Measurements from ENCODE around the gene PASK. TPM values are rescaled to one million over a fixed set of nuclear protein-coding genes. Genes with fewer than 3 reads are reported as not detected.
"Not testable (repeated sequence)": the region's sequence is repeated elsewhere in the genome, so short reads cannot be mapped to it uniquely, and the experiment has no call there.

Gene PASK
- polyA plus RNA-seq, 3 donors, result 0.56 to 4.3 (median 0.70) TPM

DNA sequence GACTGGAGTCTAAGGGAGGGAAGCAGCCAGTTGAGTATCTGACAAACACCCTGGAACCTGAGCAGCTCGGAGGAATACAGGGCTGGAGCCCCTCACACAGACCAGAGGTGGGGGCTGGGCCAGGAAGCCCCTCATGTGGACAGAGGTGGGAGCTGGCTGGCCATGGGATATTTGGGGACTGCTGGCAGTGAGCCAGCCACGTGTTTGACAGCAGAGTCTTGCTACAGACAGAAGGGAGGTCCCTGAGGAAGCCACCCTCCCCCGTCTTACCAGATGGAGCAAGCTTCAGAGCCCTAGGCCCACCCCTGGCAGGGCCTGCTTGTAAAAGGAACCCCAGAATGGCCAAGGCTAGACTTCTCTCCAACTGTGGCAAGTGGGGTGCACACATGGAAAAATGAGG is 43.6 kb downstream of the PASK start:
- Histone ChIP-seq H3K79me2 (ENCODE audit: insufficient read depth, low read length) (peaks cover 15% of the 10 kb centered on the region), H3K36me3 (replicated peaks in 1 of 2; ENCODE audit: control insufficient read depth in 1 of 2, insufficient read depth in 2 of 2, low read length in 2 of 2) (no peaks in the 10 kb centered on the region), H3K4me1 (ENCODE audit: control insufficient read depth in 1 of 2, insufficient read depth in 2 of 2, low read length in 2 of 2) (peaks cover 16 to 21% of the 10 kb centered on the region in 2 donors), H3K27ac (ENCODE audit: low read depth in 1 of 2, low read length in 2 of 2) (no peak overlapping the region), H3K9me3 (replicated peaks in 1 of 2; ENCODE audit: control insufficient read depth in 1 of 2, insufficient read depth in 1 of 2, low read length in 2 of 2) (no peaks in the 10 kb centered on the region), H2AFZ (ENCODE audit: insufficient read depth, low read depth, low read length, poor library complexity, severe bottlenecking) (no peak overlapping the region), H3K9ac (ENCODE audit: insufficient read depth, low read length, poor library complexity, severe bottlenecking) (no peak overlapping the region), H3K27me3 (ENCODE audit: control insufficient read depth in 2 of 2, insufficient read depth in 2 of 2, low read length in 2 of 2) (no peaks in the 10 kb centered on the region), H4K20me1 (ENCODE audit: insufficient read depth, low read length) (no peaks in the 10 kb centered on the region), H3K4me2 (replicated peaks; ENCODE audit: extremely low read depth, low read length, poor library complexity, severe bottlenecking) (no peak overlapping the region), H3K4me3 (replicated peaks in 1 of 3; ENCODE audit: low read depth in 2 of 3, low read length in 3 of 3) (no peak overlapping the region)
- no peaks in the 10 kb centered on the region for H3K9me3 Mint-ChIP-seq
- no peak overlapping the region for H3K4me3 Mint-ChIP-seq
- WGBS (ENCODE audit: insufficient coverage), result 100% methylated on average over 2 of the region's 3 CpGs
- H3K27me3 Mint-ChIP-seq (ENCODE audit: low read depth in 3 of 3), result peaks cover 0 to 6% (median 0%) of the 10 kb centered on the region in 3 donors
- H3K36me3 Mint-ChIP-seq, result peaks cover 5% of the 10 kb centered on the region in 2 donors
- intact Hi-C loops (cut with micrococcal nuclease), result no loop called here
- DNase-seq, result no peak
- peaks cover 25% of the 10 kb centered on the region for H3K4me1 Mint-ChIP-seq
- no peak overlapping the region for H3K27ac Mint-ChIP-seq
- TF ChIP-seq, protein P1, sequence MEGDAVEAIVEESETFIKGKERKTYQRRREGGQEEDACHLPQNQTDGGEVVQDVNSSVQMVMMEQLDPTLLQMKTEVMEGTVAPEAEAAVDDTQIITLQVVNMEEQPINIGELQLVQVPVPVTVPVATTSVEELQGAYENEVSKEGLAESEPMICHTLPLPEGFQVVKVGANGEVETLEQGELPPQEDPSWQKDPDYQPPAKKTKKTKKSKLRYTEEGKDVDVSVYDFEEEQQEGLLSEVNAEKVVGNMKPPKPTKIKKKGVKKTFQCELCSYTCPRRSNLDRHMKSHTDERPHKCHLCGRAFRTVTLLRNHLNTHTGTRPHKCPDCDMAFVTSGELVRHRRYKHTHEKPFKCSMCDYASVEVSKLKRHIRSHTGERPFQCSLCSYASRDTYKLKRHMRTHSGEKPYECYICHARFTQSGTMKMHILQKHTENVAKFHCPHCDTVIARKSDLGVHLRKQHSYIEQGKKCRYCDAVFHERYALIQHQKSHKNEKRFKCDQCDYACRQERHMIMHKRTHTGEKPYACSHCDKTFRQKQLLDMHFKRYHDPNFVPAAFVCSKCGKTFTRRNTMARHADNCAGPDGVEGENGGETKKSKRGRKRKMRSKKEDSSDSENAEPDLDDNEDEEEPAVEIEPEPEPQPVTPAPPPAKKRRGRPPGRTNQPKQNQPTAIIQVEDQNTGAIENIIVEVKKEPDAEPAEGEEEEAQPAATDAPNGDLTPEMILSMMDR (IDR thresholded peaks at IDR 0.05), result no peak

DNA sequence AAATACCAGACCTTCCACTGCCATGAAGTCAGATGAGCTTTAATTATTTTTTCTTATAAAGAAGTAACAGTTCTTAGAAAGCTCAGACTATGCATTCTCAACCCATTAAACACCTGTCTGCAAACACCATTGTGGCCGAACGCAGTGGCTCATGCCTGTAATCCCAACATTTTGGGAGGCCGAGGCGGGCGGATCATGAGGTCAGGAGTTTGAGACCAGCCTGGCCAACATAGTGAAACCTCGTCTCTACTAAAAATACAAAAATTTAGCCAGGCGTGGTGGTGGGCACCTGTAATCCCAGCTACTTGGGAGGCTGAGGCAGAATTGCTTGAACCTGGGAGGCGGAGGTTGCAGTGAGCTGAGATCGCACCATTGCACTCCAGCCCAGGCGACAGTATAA is 44.7 kb downstream of the PASK start:
- H3K4me3 ChIP-seq (replicated peaks in 1 of 3; ENCODE audit: low read depth in 2 of 3, low read length in 3 of 3); DNase-seq; intact Hi-C loops (cut with micrococcal nuclease); H3K27me3 Mint-ChIP-seq (ENCODE audit: low read depth in 3 of 3); H3K9me3 Mint-ChIP-seq; H3K27me3 ChIP-seq (ENCODE audit: control insufficient read depth in 2 of 2, insufficient read depth in 2 of 2, low read length in 2 of 2); H3K9me3 ChIP-seq (replicated peaks in 1 of 2; ENCODE audit: control insufficient read depth in 1 of 2, insufficient read depth in 1 of 2, low read length in 2 of 2); H3K36me3 Mint-ChIP-seq; H3K36me3 ChIP-seq (replicated peaks in 1 of 2; ENCODE audit: control insufficient read depth in 1 of 2, insufficient read depth in 2 of 2, low read length in 2 of 2); H4K20me1 ChIP-seq (ENCODE audit: insufficient read depth, low read length); H3K27ac ChIP-seq (ENCODE audit: low read depth in 1 of 2, low read length in 2 of 2); H3K4me3 Mint-ChIP-seq; H3K4me2 ChIP-seq (replicated peaks; ENCODE audit: extremely low read depth, low read length, poor library complexity, severe bottlenecking); H3K9ac ChIP-seq (ENCODE audit: insufficient read depth, low read length, poor library complexity, severe bottlenecking); H2AFZ ChIP-seq (ENCODE audit: insufficient read depth, low read depth, low read length, poor library complexity, severe bottlenecking); H3K27ac Mint-ChIP-seq: not testable (repeated sequence)
- H3K4me1 ChIP-seq (ENCODE audit: control insufficient read depth in 1 of 2, insufficient read depth in 2 of 2, low read length in 2 of 2), result peaks cover 16 to 24% of the 10 kb centered on the region in 2 donors
- peaks cover 26% of the 10 kb centered on the region for H3K79me2 ChIP-seq (ENCODE audit: insufficient read depth, low read length)
- H3K4me1 Mint-ChIP-seq, result peaks cover 29% of the 10 kb centered on the region
- 98% methylated on average over 8 of the region's 10 CpGs for WGBS (ENCODE audit: insufficient coverage)
